T-helper 1 cell treated with Interleukin-12 subunit alpha and Interleukin-12 subunit beta and Interleukin-4 antibody, amounts not matched to agents 30 μg/mL and 1 μg/mL, for 36 hours (primary cell): Measurements from ENCODE around the gene TPCN1.

Experiments
- H3K27ac Mint-ChIP-seq: one replicate; pipeline ENCODE4 v1.8.0; 2021; ENCODE audit warnings: mild to moderate bottlenecking, mixed read lengths
- H3K27me3 Mint-ChIP-seq: one replicate; pipeline ENCODE4 v1.8.0; 2021; ENCODE audit warnings: low read depth, mixed read lengths
- H3K36me3 Mint-ChIP-seq: one replicate; pipeline ENCODE4 v1.8.0; 2021; ENCODE audit warnings: low read depth, mixed read lengths
- H3K4me1 Mint-ChIP-seq: one replicate; pipeline ENCODE4 v1.8.0; 2021; ENCODE audit warnings: low read depth, mixed read lengths
- H3K4me3 Mint-ChIP-seq: one replicate; pipeline ENCODE4 v1.8.0; 2021; ENCODE audit warnings: mild to moderate bottlenecking, moderate library complexity, mixed read lengths
- H3K9me3 Mint-ChIP-seq: one replicate; pipeline ENCODE4 v1.8.0; 2021; ENCODE audit warnings: mixed read lengths

The TPCN1 gene

DNA sequence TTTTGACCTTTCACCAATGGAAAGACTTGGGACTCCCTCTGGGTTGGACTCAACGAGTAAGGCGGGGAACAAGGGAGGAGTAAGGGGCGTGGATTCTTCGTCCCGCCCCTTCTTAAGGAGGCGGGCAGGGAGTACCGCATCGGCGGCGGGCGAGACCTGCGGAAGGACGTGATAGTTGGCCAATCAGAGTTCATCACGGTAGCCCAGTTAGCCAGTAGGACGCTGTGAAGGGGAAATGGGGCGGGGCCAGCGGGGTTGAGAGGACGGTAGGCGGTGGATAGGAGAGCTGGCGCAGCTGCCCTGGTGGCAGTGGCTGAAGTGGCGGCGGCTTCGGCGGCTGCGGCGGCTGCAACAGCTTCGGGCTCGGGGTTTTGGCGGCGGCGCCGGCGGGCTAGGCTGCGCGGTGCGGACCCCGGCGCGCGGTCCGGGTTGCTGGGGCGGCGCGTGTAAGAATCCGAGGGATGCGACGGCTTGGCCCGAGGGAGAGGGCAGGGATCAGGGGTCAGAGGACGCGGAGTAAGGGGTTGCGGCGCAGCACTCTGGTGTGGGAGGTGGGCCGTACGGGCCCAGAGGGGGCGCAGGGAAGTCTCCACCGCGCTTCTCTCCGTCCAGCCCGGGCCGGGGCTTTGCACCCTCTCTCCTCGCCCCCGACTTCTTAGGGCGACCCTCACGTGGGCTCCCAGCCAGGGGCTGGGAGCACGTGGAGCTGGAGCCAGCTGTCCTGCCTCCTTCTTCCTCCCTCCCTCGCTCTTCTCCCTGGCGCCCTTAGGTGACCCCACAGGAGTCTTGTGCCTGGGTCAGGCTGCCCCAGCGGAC, at the start of gene TPCN1:
TSS of gene TPCN1 (plus strand) at position 284 of the 816 bp plus-strand sequence. CDS start 5,389 bp downstream, outside the sequence.
- Mint-ChIP-seq H3K27ac (peak within 1 kb of the TSS; percentile 96), H3K9me3 (no peaks in the 10 kb centered on the region), H3K4me1 (peaks cover 35% of the 10 kb centered on the region), H3K4me3 (peak within 1 kb of the TSS; percentile 96), H3K27me3 (no peaks in the 10 kb centered on the region), H3K36me3 (no peaks in the 10 kb centered on the region)

DNA sequence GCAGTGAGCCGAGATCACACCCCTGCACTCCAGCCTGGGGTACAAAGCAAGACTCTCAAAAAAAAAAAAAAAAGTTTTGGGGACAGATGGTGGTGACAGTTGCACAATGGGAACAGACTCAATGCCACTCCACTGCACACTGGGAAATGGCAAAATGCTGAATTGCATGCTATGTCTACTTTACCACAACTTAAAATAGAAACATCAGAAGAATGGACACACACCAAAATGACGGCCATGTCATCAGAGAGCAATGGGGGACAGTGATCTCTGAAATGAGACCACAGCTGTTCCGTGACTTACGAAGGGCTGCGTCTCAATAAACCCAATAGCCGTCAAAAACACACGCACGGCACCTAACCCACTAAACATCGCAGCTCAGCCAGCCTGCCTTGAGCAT, 49.7 kb upstream of the TPCN1 start:
- Mint-ChIP-seq H3K4me3 (no peak overlapping the region), H3K36me3 (peaks cover 30% of the 10 kb centered on the region), H3K9me3 (no peaks in the 10 kb centered on the region), H3K4me1 (peaks cover 2% of the 10 kb centered on the region), H3K27ac (no peak overlapping the region), H3K27me3 (no peaks in the 10 kb centered on the region)

DNA sequence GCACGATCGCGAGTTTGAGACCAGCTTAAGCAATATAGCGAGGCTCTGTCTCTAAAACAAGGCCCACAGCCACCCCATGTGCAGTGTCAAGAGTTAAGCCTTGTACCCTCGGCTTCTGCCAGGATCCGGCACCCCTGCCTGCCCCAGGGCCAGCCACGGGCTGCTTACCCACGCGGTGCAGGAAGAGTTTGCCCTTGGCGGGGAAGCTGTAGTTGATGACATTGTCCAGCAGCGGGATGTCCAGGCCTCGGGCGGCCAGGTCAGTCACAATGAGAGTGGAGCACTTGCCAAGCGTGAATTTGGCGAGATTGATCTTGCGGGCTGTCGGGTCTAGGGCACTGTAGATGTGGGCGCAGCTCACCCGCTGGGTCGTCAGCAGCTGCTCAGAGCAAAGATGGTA, 49.1 kb upstream of the TPCN1 start:
- H3K36me3 Mint-ChIP-seq, result peaks cover 34% of the 10 kb centered on the region
- no peaks in the 10 kb centered on the region for H3K9me3 Mint-ChIP-seq
- no peak overlapping the region for H3K4me3 Mint-ChIP-seq
- H3K4me1 Mint-ChIP-seq, result peaks cover 2% of the 10 kb centered on the region
- no peak overlapping the region for H3K27ac Mint-ChIP-seq
- no peaks in the 10 kb centered on the region for H3K27me3 Mint-ChIP-seq

DNA sequence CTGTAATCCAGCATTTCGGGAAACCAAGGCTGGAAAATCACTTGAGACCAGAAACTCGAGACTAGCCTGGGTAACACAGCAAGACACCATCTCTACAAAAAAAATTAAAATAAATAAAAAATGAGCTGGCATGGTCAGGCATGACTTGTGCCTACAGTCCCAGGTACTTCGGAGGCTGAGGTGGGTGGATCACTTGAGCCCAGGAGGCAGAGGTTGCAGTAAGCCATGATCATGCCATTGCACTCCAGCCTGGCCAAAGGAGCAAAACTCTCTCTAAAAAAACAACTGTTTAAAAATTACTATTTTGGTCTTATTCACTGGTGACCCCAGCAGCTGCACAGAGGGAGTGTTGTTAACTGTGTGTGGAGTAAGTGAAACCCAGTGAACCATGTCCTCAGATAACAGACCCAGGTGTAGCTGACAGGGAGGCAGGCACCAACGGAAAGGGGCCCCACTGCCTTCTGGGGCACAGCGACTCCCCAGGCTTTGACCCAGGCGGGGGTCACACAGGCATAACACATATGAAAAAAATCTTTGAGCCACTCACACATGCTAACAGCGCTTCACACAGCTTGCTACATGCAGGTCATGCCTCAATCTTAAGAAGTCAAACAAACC, 48.1 kb upstream of the TPCN1 start:
- no peak overlapping the region for H3K27ac Mint-ChIP-seq
- H3K9me3 Mint-ChIP-seq, result no peaks in the 10 kb centered on the region
- H3K27me3 Mint-ChIP-seq, result no peaks in the 10 kb centered on the region
- peaks cover 44% of the 10 kb centered on the region for H3K36me3 Mint-ChIP-seq
- H3K4me1 Mint-ChIP-seq, result peaks cover 2% of the 10 kb centered on the region
- H3K4me3 Mint-ChIP-seq, result no peak overlapping the region

DNA sequence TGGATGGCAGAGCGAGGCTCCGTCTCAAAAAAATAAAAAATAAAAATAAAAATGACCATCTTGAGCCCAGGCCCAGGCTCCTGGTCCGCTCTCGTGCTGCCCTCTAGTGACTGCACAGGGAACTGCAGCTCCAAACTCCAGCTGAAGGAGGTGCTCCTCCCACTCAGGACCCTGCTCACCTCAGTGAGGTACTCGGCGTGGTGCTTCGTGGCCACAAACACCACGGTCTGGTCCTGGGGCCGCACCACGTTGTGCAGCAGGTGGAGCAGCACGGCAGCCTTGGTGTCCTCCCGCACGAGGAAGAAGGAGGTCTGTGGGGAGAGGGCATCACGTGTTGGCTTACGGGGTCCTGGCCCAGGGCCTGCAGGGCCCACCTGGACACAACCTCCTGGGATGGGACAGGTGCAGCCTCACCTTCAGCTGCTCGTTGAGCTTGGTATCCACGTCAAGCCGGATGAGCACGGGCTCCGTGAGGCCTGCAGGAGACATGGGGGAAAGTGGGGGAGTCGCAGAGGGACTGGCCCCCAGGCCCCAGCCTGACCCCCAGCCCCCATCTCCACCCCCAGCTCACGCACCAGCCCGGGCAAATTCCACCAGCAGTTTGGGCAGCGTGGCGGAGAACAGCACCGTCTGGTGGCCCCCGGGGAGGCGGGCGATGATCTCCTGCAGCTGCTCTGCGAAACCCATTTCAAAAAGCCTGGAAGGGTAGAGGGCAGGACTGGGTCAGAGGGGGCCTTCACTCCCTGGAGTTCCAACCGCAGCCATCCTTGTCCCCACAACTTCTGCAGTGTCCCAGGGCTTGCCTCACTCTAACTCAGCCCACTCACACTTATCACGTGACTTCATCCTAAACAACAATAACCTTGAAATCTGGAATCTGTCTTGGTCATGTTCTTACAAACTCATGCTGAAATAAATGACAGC, 46.5 kb upstream of the TPCN1 start:
- H3K4me1 Mint-ChIP-seq, result peaks cover 2% of the 10 kb centered on the region
- H3K27me3 Mint-ChIP-seq, result no peaks in the 10 kb centered on the region
- H3K27ac Mint-ChIP-seq, result peak overlapping the region; percentile 67
- H3K4me3 Mint-ChIP-seq, result no peak overlapping the region
- H3K36me3 Mint-ChIP-seq, result peaks cover 54% of the 10 kb centered on the region
- no peaks in the 10 kb centered on the region for H3K9me3 Mint-ChIP-seq

DNA sequence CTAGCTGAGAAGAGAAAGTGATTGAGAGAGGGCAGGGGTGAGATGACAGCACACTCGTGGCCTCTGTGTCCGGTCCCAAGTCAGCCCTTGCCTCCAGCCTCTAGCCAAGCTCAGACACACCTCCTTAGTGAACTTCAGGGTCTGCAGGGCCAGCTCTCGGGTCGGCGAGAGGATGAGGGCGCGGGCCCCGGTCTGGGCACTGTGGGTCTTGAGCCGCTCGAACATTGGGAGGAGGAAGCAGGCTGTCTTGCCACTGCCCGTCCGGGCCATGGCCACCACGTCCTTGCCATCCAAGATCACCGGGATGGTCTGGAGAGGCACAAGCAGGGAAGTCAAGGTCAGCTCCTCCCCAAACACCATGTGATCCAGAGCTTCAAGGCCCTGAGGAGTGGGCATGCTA, 42.2 kb upstream of the TPCN1 start:
- Mint-ChIP-seq H3K27ac (no peak overlapping the region), H3K9me3 (no peaks in the 10 kb centered on the region), H3K4me1 (peaks cover 10% of the 10 kb centered on the region), H3K27me3 (no peaks in the 10 kb centered on the region), H3K36me3 (peaks cover 44% of the 10 kb centered on the region), H3K4me3 (no peak overlapping the region)

DNA sequence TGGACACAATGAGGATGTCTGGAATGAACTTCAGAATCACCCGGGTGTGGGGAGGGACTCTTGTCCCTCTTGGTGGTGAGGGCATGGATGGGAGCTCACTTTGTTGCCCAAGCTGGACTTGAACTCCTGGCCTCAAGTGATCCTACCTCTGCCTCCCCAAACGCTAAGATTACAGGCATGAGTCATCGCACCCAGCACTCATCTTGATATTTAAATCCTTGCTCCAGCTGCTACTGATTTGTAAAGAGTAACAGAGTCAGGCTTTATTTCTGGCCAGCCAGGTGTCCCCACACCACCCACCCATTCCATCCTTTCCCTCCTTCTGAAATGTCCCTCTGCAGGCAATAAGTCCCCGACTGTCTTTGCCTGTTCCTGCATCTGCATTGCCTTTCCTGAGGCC, 40.9 kb upstream of the TPCN1 start:
- Mint-ChIP-seq H3K4me1 (peaks cover 9% of the 10 kb centered on the region), H3K4me3 (no peak overlapping the region), H3K9me3 (no peaks in the 10 kb centered on the region), H3K27ac (no peak overlapping the region), H3K36me3 (peaks cover 38% of the 10 kb centered on the region), H3K27me3 (no peaks in the 10 kb centered on the region)

DNA sequence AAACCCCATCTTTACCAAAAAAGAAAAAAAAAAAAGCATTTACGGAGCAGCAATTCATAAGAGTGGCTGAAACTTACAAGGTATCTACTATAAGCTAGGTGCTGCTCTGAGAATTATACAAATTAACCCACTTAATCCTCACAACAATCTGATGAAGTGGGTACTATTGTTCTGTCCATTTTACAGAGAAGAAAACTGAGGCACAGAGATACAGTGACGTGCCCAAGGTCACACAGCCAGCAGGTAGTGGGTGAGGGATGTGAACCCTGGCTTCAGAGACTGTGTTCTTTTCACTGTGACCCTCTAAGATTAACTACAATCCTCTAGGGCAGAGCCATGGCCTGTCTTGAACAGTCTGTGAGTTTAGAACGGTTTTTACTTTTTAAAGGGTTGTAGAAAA, 39.3 kb upstream of the TPCN1 start:
- Mint-ChIP-seq H3K9me3 (no peaks in the 10 kb centered on the region), H3K27ac (peak overlapping the region; percentile 9), H3K4me3 (no peak overlapping the region), H3K27me3 (no peaks in the 10 kb centered on the region), H3K4me1 (peaks cover 19% of the 10 kb centered on the region), H3K36me3 (peaks cover 40% of the 10 kb centered on the region)

DNA sequence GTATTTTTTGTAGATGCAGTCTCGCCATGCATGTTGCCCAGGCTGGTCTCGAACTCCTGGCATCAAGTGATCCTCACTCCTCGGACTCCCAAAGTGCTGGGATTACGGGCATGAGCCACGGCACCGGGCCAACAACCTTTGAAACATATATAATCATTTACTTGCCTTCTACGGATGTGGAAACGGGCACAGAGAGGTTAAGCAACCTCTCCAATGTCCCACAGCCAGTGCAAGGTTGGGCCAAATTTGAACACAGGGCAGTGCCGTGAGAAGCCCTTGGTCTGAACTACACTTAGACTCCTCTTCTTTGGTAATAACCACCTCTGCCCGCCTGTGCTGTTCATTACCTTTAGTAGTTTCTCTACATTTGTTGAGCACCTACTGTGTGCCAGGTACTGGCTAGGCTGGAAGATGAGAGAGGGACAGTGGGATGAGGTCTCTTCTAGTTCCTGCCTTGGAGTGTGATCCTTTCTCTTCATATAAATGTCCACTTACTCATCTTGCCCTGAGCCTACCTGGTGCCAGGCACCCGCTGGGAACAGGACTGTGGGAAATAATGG, 38.2 kb upstream of the TPCN1 start:
- H3K36me3 Mint-ChIP-seq, result peaks cover 29% of the 10 kb centered on the region
- peak overlapping the region; percentile 24 for H3K27ac Mint-ChIP-seq
- H3K4me3 Mint-ChIP-seq, result no peak overlapping the region
- H3K27me3 Mint-ChIP-seq, result no peaks in the 10 kb centered on the region
- no peaks in the 10 kb centered on the region for H3K9me3 Mint-ChIP-seq
- peaks cover 23% of the 10 kb centered on the region for H3K4me1 Mint-ChIP-seq

DNA sequence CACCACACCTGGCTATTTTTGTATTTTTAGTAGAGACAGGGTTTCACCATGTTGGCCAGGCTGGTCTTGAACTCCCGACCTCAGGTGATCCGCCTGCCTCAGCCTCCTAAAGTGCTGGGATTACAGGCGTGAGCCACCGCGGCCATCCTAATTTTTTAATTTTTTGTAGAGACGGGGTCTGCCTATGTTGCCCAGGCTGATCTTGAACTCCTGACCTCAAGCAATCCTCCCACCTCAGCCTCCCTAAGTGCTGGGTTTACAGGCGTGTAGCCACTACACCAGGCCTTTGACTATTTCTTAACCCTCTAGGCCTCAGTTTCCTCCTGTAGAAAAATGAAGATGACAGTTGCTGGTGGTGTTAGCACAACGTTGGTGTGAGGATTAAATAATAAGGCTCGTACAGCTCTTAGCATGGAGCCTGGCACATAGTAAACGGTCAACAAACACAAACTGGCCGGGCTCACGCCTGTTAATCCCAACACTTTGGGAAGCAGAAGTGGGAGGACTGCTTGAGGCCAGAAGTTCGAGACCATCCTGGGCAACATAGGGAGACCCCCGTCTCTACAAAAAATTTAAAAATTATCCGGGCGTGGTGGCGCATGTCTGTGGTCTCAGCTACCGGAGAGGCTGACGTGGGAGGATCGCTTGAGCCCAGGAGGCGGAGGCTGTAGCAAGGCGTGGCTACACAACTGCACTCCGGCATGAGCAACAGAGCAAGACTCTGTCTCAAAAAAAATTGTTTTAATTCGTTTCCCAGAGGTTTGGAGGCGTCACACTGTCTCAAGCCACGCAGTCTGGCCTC, 37.0 kb upstream of the TPCN1 start:
- Mint-ChIP-seq H3K36me3 (peaks cover 23% of the 10 kb centered on the region), H3K27me3 (no peaks in the 10 kb centered on the region)

DNA sequence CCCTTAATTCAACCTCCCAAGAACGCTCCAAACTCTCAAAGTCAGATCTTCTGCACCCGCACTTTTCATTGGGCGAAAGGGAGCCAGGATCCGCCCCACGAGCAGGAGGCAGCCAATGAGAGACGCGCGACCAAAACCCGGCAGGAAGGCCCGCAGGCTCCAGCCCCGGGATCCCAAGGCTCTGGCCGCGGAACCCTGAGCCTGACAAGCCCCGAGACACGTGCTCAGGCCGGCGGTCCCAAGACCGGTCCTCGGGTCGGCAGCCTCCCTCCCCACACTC, 36.4 kb upstream of the TPCN1 start:
- Mint-ChIP-seq H3K27me3 (no peaks in the 10 kb centered on the region), H3K36me3 (peaks cover 21% of the 10 kb centered on the region), H3K4me3 (peak overlapping the region; percentile 95), H3K9me3 (no peaks in the 10 kb centered on the region), H3K27ac (peak overlapping the region; percentile 96), H3K4me1 (peaks cover 26% of the 10 kb centered on the region)

More for the DNA sequence above, 37.0 kb upstream of the TPCN1 start:
- no peaks in the 10 kb centered on the region for H3K9me3 Mint-ChIP-seq
- peaks cover 24% of the 10 kb centered on the region for H3K4me1 Mint-ChIP-seq
- H3K4me3 Mint-ChIP-seq, result peak overlapping the region; percentile 95
- peak overlapping the region; percentile 96 for H3K27ac Mint-ChIP-seq

DNA sequence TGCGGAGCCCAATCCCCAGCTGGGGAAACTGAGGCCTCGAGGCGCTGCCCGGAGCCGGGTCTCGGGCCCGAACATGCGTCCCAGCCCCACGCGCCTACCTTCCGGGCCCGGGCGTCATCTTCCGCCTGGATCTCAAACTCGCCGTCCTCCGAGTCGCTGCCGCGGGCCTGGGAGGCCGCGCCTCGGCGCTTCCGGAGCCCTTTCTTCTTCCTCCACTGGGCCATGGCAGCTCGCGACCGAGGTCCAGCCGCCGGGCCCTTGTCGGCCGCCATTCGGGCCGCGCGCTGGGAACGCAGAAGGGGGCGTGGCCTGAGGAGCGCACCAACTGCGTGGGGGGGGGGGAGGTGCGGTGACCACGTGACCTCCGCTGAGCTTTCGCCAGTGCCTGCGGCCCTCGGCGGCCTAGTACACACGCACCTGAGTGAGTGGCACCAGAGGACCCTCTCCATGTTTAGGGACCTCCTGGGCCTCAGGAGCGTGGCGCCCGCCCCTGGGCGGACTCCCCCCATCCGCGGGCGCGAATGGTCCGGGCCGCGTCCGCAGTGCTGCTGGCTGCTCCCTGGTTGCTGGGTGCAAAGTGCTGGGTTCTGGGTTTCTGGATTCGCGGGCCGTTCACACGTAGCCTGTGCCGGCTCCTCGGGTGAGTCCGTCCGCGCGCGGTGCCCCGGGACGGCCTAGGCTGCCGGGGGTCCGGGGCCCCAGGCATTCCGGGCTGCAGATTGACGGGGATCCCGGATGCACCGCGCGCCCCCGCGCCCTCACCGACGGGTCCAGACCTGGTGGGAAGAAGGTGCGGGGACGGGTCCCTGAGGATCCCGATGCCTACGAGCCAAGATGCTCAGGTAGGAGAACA, 35.9 kb upstream of the TPCN1 start, which contains the start of the genes DDX54 and RITA1:
TSS of gene DDX54 (minus strand) at position 299 of the 853 bp plus-strand sequence. CDS start at position 272, 27 bp downstream.
TSS of gene RITA1 (plus strand) at position 542 of the 853 bp plus-strand sequence. CDS start 1,026 bp downstream, outside the sequence.
- peak within 1 kb of the TSS; percentile 96 for H3K27ac Mint-ChIP-seq
- H3K9me3 Mint-ChIP-seq, result no peaks in the 10 kb centered on the region
- H3K4me1 Mint-ChIP-seq, result peaks cover 27% of the 10 kb centered on the region
- no peaks in the 10 kb centered on the region for H3K27me3 Mint-ChIP-seq
- peak within 1 kb of the TSS; percentile 95 for H3K4me3 Mint-ChIP-seq
- peaks cover 18% of the 10 kb centered on the region for H3K36me3 Mint-ChIP-seq

DNA sequence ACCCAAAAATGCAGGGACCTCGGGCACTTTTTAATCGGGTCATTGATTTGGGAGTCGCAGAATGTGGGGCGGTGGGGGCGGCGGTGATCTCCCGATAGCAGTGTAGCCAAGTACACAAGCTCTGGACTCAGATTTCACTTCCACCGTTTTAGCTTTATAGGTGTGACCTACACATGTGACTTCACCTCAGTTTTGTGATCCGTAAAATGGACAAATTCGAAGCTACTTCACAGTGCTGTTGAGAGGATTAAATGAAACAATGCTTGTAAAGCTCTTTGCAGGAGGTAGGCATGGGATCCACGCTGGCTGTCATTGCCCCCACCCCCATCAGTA, 35.3 kb upstream of the TPCN1 start:
- Mint-ChIP-seq H3K4me1 (peaks cover 30% of the 10 kb centered on the region), H3K27me3 (no peaks in the 10 kb centered on the region), H3K27ac (peak overlapping the region; percentile 85), H3K36me3 (peaks cover 21% of the 10 kb centered on the region), H3K9me3 (no peaks in the 10 kb centered on the region), H3K4me3 (peak overlapping the region; percentile 95)
